H1 (cell line): ENCODE data around the gene DHPS. TPM values are rescaled to one million over a fixed set of nuclear protein-coding genes. Genes with fewer than 3 reads are reported as not detected.

Experiments used
- CTCF ChIA-PET: fragments of 300-600 bp; sonication (Branson Sonifier 250); formaldehyde crosslinking; loops from one replicate; lab custom pipeline; 2021; ENCODE audit not compliant: partially characterized antibody; lab: Charles Lee
- POLR2A ChIA-PET: fragments of 300-600 bp; sonication (Branson Sonifier 250); formaldehyde crosslinking; loops from one replicate; lab custom pipeline; 2021; ENCODE audit warnings: inconsistent platforms; ENCODE audit not compliant: partially characterized antibody; lab: Charles Lee
- DNase-seq, 2 experiments: peaks; one replicate each; pipeline versions ENCODE4 v3.0.0 to v3.0.0-alpha.2; 2010 to 2022; ENCODE audit warnings: low spot score in 2 of 2, low read depth in 1 of 2, mixed read lengths in 1 of 2
- FAIRE-seq: peaks from 2 replicates; lab custom pipeline; 2011; peaks lifted over from hg19 to GRCh38; lab: Jason Lieb, UNC
- H2AFZ ChIP-seq: 2 replicates; pipeline ENCODE4 v1.8.1; 2012; ENCODE audit warnings: low read length, inconsistent platforms
- H2AK5ac ChIP-seq: 2 replicates; pipeline ENCODE4 v1.6.1; 2013; ENCODE audit warnings: low read depth, low read length
- H2BK120ac ChIP-seq: replicated peaks from 2 replicates; pipeline ENCODE3; 2013; ENCODE audit warnings: low read depth, low read length, inconsistent platforms
- H2BK12ac ChIP-seq: 2 replicates; pipeline ENCODE4 v1.6.1; 2013; ENCODE audit warnings: low read depth, low read length
- H2BK15ac ChIP-seq: 2 replicates; pipeline ENCODE4 v1.6.1; 2013; ENCODE audit warnings: low read length
- H2BK20ac ChIP-seq: 2 replicates; pipeline ENCODE4 v1.6.1; 2013; ENCODE audit warnings: low read length
- H2BK5ac ChIP-seq: 2 replicates; pipeline ENCODE4 v1.6.1; 2013; ENCODE audit warnings: low read depth, low read length
- H3K14ac ChIP-seq: 2 replicates; pipeline ENCODE4 v1.6.1; 2013; ENCODE audit warnings: inconsistent platforms; ENCODE audit not compliant: insufficient read length
- H3K18ac ChIP-seq: 2 replicates; pipeline ENCODE4 v1.6.1; 2013; ENCODE audit warnings: low read length; ENCODE audit errors: extremely low read depth
- H3K23ac ChIP-seq: 2 replicates; pipeline ENCODE4 v1.6.1; 2013; ENCODE audit warnings: inconsistent platforms; ENCODE audit not compliant: insufficient read length
- H3K23me2 ChIP-seq: 2 replicates; pipeline ENCODE4 v1.6.1; 2013; ENCODE audit warnings: low read depth, low read length
- H3K27ac ChIP-seq: 2 replicates; pipeline ENCODE4 v1.6.1; 2011; ENCODE audit warnings: low read depth, low read length, inconsistent platforms
- H3K27me3 ChIP-seq, 4 experiments: replicated peaks in 1 of 4; 1 replicate in 1 of 4; 2 replicates in 3 of 4; pipeline versions ENCODE4 v1.6.1 to v1.8.1; 2011 to 2013; ENCODE audit warnings: low read length in 3 of 4, mild to moderate bottlenecking in 3 of 4, inconsistent platforms in 2 of 4, mixed read lengths in 2 of 4, moderate library complexity in 1 of 4; ENCODE audit not compliant: control insufficient read depth in 3 of 4, insufficient read depth in 3 of 4; ENCODE audit errors: extremely low read depth in 1 of 4
- H3K36me3 ChIP-seq, 4 experiments: 2 replicates each; pipeline versions ENCODE4 v1.6.1 to v1.8.1; 2011 to 2013; ENCODE audit warnings: mild to moderate bottlenecking in 4 of 4, low read length in 3 of 4, moderate library complexity in 2 of 4, control low read depth in 1 of 4, inconsistent platforms in 1 of 4; ENCODE audit not compliant: insufficient read depth in 4 of 4, control insufficient read depth in 2 of 4
- H3K4ac ChIP-seq: replicated peaks from 2 replicates; pipeline ENCODE3; 2013; ENCODE audit warnings: low read length, low read depth, mixed read lengths, inconsistent platforms; ENCODE audit not compliant: insufficient read length
- H3K4me1 ChIP-seq, 4 experiments: replicated peaks in 1 of 4; 1 replicate in 1 of 4; 2 replicates in 3 of 4; pipeline versions ENCODE4 v1.6.1 to v1.8.1; 2011 to 2013; ENCODE audit warnings: low read length in 3 of 4, inconsistent platforms in 2 of 4, mixed read lengths in 1 of 4; ENCODE audit not compliant: insufficient read depth in 4 of 4, control insufficient read depth in 3 of 4
- H3K4me2 ChIP-seq, 2 experiments: 2 replicates each; pipeline versions ENCODE4 v1.6.1 to v1.8.1; 2011 to 2013; ENCODE audit warnings: low read depth in 2 of 2, low read length in 2 of 2, control low read depth in 1 of 2, inconsistent platforms in 1 of 2, mild to moderate bottlenecking in 1 of 2; ENCODE audit not compliant: insufficient read depth in 1 of 2
- H3K4me3 ChIP-seq, 4 experiments: fragments of 200-600, 300-600 bp in 1 of 4; sonication (generic), shearing (Covaris generic), sonication (Bioruptor Twin) in 1 of 4; 2 replicates each; pipeline versions ENCODE4 v1.5.1 to v1.8.1; 2011 to 2016; ENCODE audit warnings: low read length in 4 of 4, low read depth in 3 of 4, control low read depth in 2 of 4, inconsistent platforms in 2 of 4, mild to moderate bottlenecking in 2 of 4, mixed read lengths in 1 of 4, moderate library complexity in 1 of 4; ENCODE audit not compliant: insufficient read depth in 2 of 4; ENCODE audit errors: extremely low read depth in 1 of 4
- H3K56ac ChIP-seq: replicated peaks from 2 replicates; pipeline ENCODE3; 2013; ENCODE audit warnings: low read depth, mild to moderate bottlenecking, mixed read lengths, low read length, inconsistent platforms; ENCODE audit not compliant: insufficient read length
- H3K79me1 ChIP-seq: 2 replicates; pipeline ENCODE4 v1.6.1; 2013; ENCODE audit warnings: low read depth, low read length, control low read depth
- H3K79me2 ChIP-seq, 2 experiments: 2 replicates each; pipeline versions ENCODE4 v1.6.1 to v1.8.1; 2012 to 2013; ENCODE audit warnings: low read length in 2 of 2, mild to moderate bottlenecking in 2 of 2, inconsistent platforms in 1 of 2; ENCODE audit not compliant: insufficient read depth in 2 of 2, control insufficient read depth in 1 of 2
- H3K9ac ChIP-seq, 4 experiments: replicated peaks in 1 of 4; 1 replicate in 1 of 4; 2 replicates in 3 of 4; pipeline versions ENCODE4 v1.6.1 to v1.8.1; 2011 to 2013; ENCODE audit warnings: low read depth in 3 of 4, low read length in 3 of 4, control low read depth in 2 of 4, mild to moderate bottlenecking in 2 of 4, moderate library complexity in 2 of 4, inconsistent platforms in 1 of 4; ENCODE audit errors: extremely low read depth in 1 of 4
- H3K9me3 ChIP-seq, 2 experiments: 2 replicates each; pipeline versions ENCODE4 v1.6.1 to v1.8.1; 2012 to 2013; ENCODE audit warnings: mild to moderate bottlenecking in 2 of 2, moderate library complexity in 2 of 2, control low read depth in 1 of 2, inconsistent platforms in 1 of 2, low read depth in 1 of 2, low read length in 1 of 2, mixed read lengths in 1 of 2; ENCODE audit not compliant: insufficient read depth in 2 of 2
- H4K20me1 ChIP-seq, 2 experiments: replicated peaks in 1 of 2; 2 replicates each; pipeline versions ENCODE3 to v1.8.1; 2011 to 2013; ENCODE audit warnings: inconsistent platforms in 2 of 2, low read length in 2 of 2, mild to moderate bottlenecking in 1 of 2; ENCODE audit not compliant: insufficient read depth in 2 of 2, control insufficient read depth in 1 of 2
- H4K5ac ChIP-seq: 2 replicates; pipeline ENCODE4 v1.6.1; 2013; ENCODE audit warnings: low read length, low read depth, mixed read lengths, inconsistent platforms; ENCODE audit not compliant: insufficient read length
- H4K8ac ChIP-seq: 2 replicates; pipeline ENCODE4 v1.8.0; 2013; ENCODE audit warnings: mild to moderate bottlenecking, moderate library complexity, low read length, inconsistent platforms; ENCODE audit not compliant: insufficient read depth; ENCODE audit errors: extremely low read depth
- H4K91ac ChIP-seq: replicated peaks from 2 replicates; pipeline ENCODE3; 2013; ENCODE audit warnings: low read length, mixed read lengths, inconsistent platforms; ENCODE audit not compliant: insufficient read length
- BACH1 ChIP-seq: IDR thresholded peaks from 2 replicates; pipeline ENCODE4 v1.6.1; 2012; ENCODE audit warnings: low read length, improper control_type of control experiment
- CEBPB ChIP-seq: IDR thresholded peaks from 2 replicates; pipeline ENCODE4 v1.6.1; 2012; ENCODE audit warnings: low read depth, low read length
- CHD1 ChIP-seq: IDR thresholded peaks from 2 replicates; pipeline ENCODE4 v1.6.1; 2012; ENCODE audit warnings: low read depth, low read length, improper control_type of control experiment
- JUND ChIP-seq: IDR thresholded peaks from 2 replicates; pipeline ENCODE4 v1.6.1; 2011; ENCODE audit warnings: mild to moderate bottlenecking, improper control_type of control experiment, low read length
- KDM5A ChIP-seq: fragments of 200-600 bp; IDR thresholded peaks from 2 replicates; pipeline ENCODE4 v1.7.1; 2012; ENCODE audit warnings: mild to moderate bottlenecking, low read length, inconsistent platforms, mixed read lengths
- NANOG ChIP-seq: IDR thresholded peaks from 2 replicates; pipeline ENCODE4 v1.6.1; 2011; ENCODE audit warnings: low read length, low read depth, mild to moderate bottlenecking, inconsistent platforms; ENCODE audit not compliant: insufficient read depth, poor library complexity, severe bottlenecking
- RFX5 ChIP-seq: IDR thresholded peaks from 2 replicates; pipeline ENCODE4 v1.6.1; 2011; ENCODE audit warnings: low read depth, low read length, improper control_type of control experiment, borderline replicate concordance
- SRF ChIP-seq: IDR thresholded peaks from 2 replicates; pipeline ENCODE4 v1.6.1; 2011; ENCODE audit warnings: mild to moderate bottlenecking, low read depth, low read length, moderate library complexity
- SUZ12 ChIP-seq: fragments of 200-600 bp; sonication (generic); IDR thresholded peaks from 2 replicates; pipeline ENCODE4 v1.6.1; 2012; ENCODE audit warnings: mild to moderate bottlenecking, inconsistent platforms, low read length, moderate library complexity, mixed read lengths
- TBP ChIP-seq: IDR thresholded peaks from 2 replicates; pipeline ENCODE4 v1.6.1; 2011; ENCODE audit warnings: low read depth, low read length, improper control_type of control experiment
- WGBS, 2 experiments: shearing (Covaris generic) in 1 of 2; methylation state at CpG; one replicate each; pipeline versions ENCODE4 v1.1.6 to v1.1.7; 2013 to 2015; ENCODE audit warnings: low lambda C conversion rate in 2 of 2, mixed read lengths in 2 of 2, inconsistent platforms in 1 of 2, low coverage in 1 of 2, missing lambda C conversion rate in 1 of 2; ENCODE audit not compliant: insufficient replicate concordance in 2 of 2, insufficient coverage in 1 of 2, insufficient read length in 1 of 2; ENCODE audit errors: extremely low coverage in 1 of 2, missing lambda C conversion rate in 1 of 2; 5-methylcytosine and 5-hydroxymethylcytosine counted together
- polyA plus RNA-seq, 7 experiments: library from polyadenylated mRNA; depleted of rRNA in 3 of 7; stranded (reverse) in 5 of 7; unstranded in 2 of 7; fragments of >200 nt in 5 of 7; fragments of 200-250 nt in 2 of 7; gene quantifications; 1 replicate in 5 of 7; 2 replicates in 1 of 7; 4 replicates in 1 of 7; pipeline versions ENCODE4 v1.2.1 to v1.2.3, GENCODE V29; 2011 to 2013; ENCODE audit warnings: missing spikeins in 2 of 7, mixed read lengths in 2 of 7
- total RNA-seq: library from RNA; stranded (reverse); fragmentation: NEBNext Ultra II Directional; extraction: Animal tissue kit (Norgen Biotek cat#: 25700); gene quantifications from 2 replicates; pipeline ENCODE4 v1.2.1, GENCODE V29; 2021

The DHPS gene
- total and polyA plus RNA-seq, 2 of the 8 experiments (the other 6 are each of a cell fraction or from before 2014, with no cell fraction given) = 86.6 to 99.6 TPM

- Histone ChIP-seq H3K36me3 (no peaks in the 10 kb centered on the region), H4K91ac (no peak overlapping the region), H3K23ac (no peak overlapping the region), H2BK20ac (no peak overlapping the region), H2BK15ac (no peak overlapping the region), H2BK12ac (no peak overlapping the region), H3K4me2 (no peak overlapping the region), H3K27me3 (no peaks in the 10 kb centered on the region), H2BK120ac (no peak overlapping the region), H4K20me1 (peaks cover 0 to 9% of the 10 kb centered on the region in 2 experiments), H3K9ac (no peak overlapping the region), H3K9me3 (no peaks in the 10 kb centered on the region), H2BK5ac (no peak overlapping the region), H3K4me1 (peaks cover 0 to 4% (median 3%) of the 10 kb centered on the region in 4 experiments; a peak in 2 of 7 replicates), H3K79me2 (no peaks in the 10 kb centered on the region), H3K14ac (no peak overlapping the region), H3K27ac (no peak overlapping the region), H3K18ac (no peak overlapping the region), H3K4me3 (no peak overlapping the region), H3K56ac (no peak overlapping the region), H4K8ac (no peak overlapping the region), H3K4ac (no peak overlapping the region), H3K23me2 (peaks cover 7% of the 10 kb centered on the region; the same call in 1 of the 2 replicates), H2AK5ac (no peak overlapping the region), H4K5ac (no peak overlapping the region), H3K79me1 (no peaks in the 10 kb centered on the region), H2AFZ (no peak overlapping the region)
- ChIA-PET POLR2A (interaction anchor here (1.4 to 9.2 kb wide), 2 partner anchors 14 to 44 kb away, joined by 4 to 93 read pairs; partner anchors contain the start of genes DHPS and GET3), CTCF (interaction anchor here (1.9 kb wide), 1 partner anchor 18 kb away, joined by 4 read pairs; no protein-coding TSS in a partner anchor)
- no peak for FAIRE-seq
- TF ChIP-seq BACH1 (no peak), KDM5A (no peak), SRF (no peak), CEBPB (no peak), RFX5 (no peak), NANOG (no peak), CHD1 (no peak), TBP (no peak), SUZ12 (no peak), JUND (no peak)
- 88% methylated on average over 5 of the region's 5 CpGs; no CpG with 5 or more reads in 1 of the 2 experiments for whole genome bisulfite sequencing, 2 experiments
- DNase-seq = no peak
Observed at GRCh38 chr19:12692960-12693359, 11.3 kb upstream of the DHPS start.
